Gastrocnemius medialis (tissue), 4 donors: ENCODE results near the gene TTC9C.

Experiments
- CTCF ChIP-seq, 5 experiments: fragments of 450-650 bp in 3 of 5; fragments of 200-600 bp in 2 of 5; sonication (generic) in 2 of 5; IDR thresholded peaks in 4 of 5; conservative IDR thresholded peaks in 1 of 5; 1 replicate in 4 of 5; 2 replicates in 1 of 5; pipeline ENCODE4 v1.5.1; 2016 to 2019; ENCODE audit warnings: antibody characterized with exemption in 5 of 5, mild to moderate bottlenecking in 3 of 5, moderate library complexity in 3 of 5
- POLR2A ChIP-seq, 2 donors: fragments of 450-650 bp; IDR thresholded peaks; one replicate each; pipeline ENCODE4 v1.6.1; 2017; ENCODE audit warnings: antibody characterized with exemption in 2 of 2, mild to moderate bottlenecking in 2 of 2, moderate library complexity in 2 of 2

- TF ChIP-seq CTCF (IDR thresholded peaks at IDR 0.05 in 4 of 5, conservative IDR thresholded peaks at IDR 0.05 in 1 of 5) = no peak
- TF ChIP-seq POLR2A (IDR thresholded peaks at IDR 0.05) = no peak
Measured at GRCh38 chr11:62708392-62708791, 19.9 kb upstream of the TTC9C start.
